Testis (tissue), 3 donors: ENCODE data around the gene CCR6. TPM values are rescaled to one million over a fixed set of nuclear protein-coding genes. Genes with fewer than 3 reads are reported as not detected.
"Not testable (repeated sequence)": the region's sequence is repeated elsewhere in the genome, so short reads cannot be mapped to it uniquely, and the experiment has no call there.

Source experiments
- DNase-seq: peaks from one replicate; pipeline ENCODE4 v3.0.0-alpha.2; 2019
- H3K27ac ChIP-seq, 2 donors: fragments of 200-600 bp; sonication (generic); one replicate each; pipeline ENCODE4 v1.5.1; 2019
- H3K27me3 ChIP-seq: fragments of 200-600 bp; sonication (generic); one replicate; pipeline ENCODE4 v1.5.1; 2019
- H3K36me3 ChIP-seq: fragments of 200-600 bp; sonication (generic); one replicate; pipeline ENCODE4 v1.5.1; 2017; ENCODE audit warnings: low read depth; ENCODE audit errors: missing control alignments
- H3K4me1 ChIP-seq: fragments of 200-600 bp; sonication (generic); one replicate; pipeline ENCODE4 v1.5.1; 2019
- H3K4me3 ChIP-seq, 2 donors: fragments of 200-600 bp; sonication (generic); one replicate each; pipeline ENCODE4 v1.5.1; 2017 to 2019
- H3K9me3 ChIP-seq: fragments of 200-600 bp; sonication (generic); one replicate; pipeline ENCODE4 v1.5.1; 2017
- CTCF ChIP-seq, 3 experiments: fragments of 450-650 bp in 2 of 3; fragments of 200-600 bp in 1 of 3; sonication (generic) in 1 of 3; IDR thresholded peaks; one replicate each; pipeline ENCODE4 v1.5.1; 2016 to 2019; ENCODE audit warnings: antibody characterized with exemption in 3 of 3, mild to moderate bottlenecking in 2 of 3, moderate library complexity in 1 of 3
- POLR2A ChIP-seq: fragments of 450-650 bp; IDR thresholded peaks from one replicate; pipeline ENCODE4 v1.6.1; 2017; ENCODE audit warnings: antibody characterized with exemption, mild to moderate bottlenecking, moderate library complexity
- WGBS, 2 donors: methylation state at CpG; one replicate each; pipeline ENCODE4 v1.1.5; 2018; 5-methylcytosine and 5-hydroxymethylcytosine counted together
- intact Hi-C: fragments of 100-400 bp; cut with DNase I; formaldehyde crosslinking; loops from one replicate; pipeline ENCODE4 v1.15.1; 2023; ENCODE audit warnings: low total_unique reads
- polyA plus RNA-seq: library from polyadenylated mRNA; stranded (reverse); fragments of 350-450 nt; fragmentation: Illumina TruSeq; extraction: RNeasy Lipid Tissue Mini Kit (QIAGEN cat#74804); gene quantifications from one replicate; pipeline ENCODE4 v1.2.3, GENCODE V29; 2014; ENCODE audit warnings: low read depth, low replicate concordance; ENCODE audit not compliant: insufficient read depth
- total RNA-seq, 2 donors: library from RNA; depleted of rRNA; stranded (reverse); fragments of >200 nt; gene quantifications; one replicate each; pipeline ENCODE4 v1.2.3, GENCODE V29; 2016

Gene CCR6
- total and polyA plus RNA-seq, 3 donors from 2014 or later: 0.87 to 5.3 TPM; not detected in 1

- H3K36me3 ChIP-seq: no peaks in the 10 kb centered on the region
- no peak for DNase-seq
- no peaks in the 10 kb centered on the region for H3K4me1 ChIP-seq
- 86 to 96% methylated on average over 2 of the region's 2 CpGs for WGBS, 2 donors
- TF ChIP-seq CTCF (IDR thresholded peaks at IDR 0.05) (no peak), POLR2A (no peak)
- no peak overlapping the region for H3K27ac ChIP-seq
- intact Hi-C loops: no loop called here
- no peak overlapping the region for H3K4me3 ChIP-seq
- no peaks in the 10 kb centered on the region for H3K27me3 ChIP-seq
- H3K9me3 ChIP-seq: no peaks in the 10 kb centered on the region
Observed at GRCh38 chr6:167165858-167166471, 43.1 kb downstream of the CCR6 start.

GRCh38 chr6:167167699-167168098, 44.8 kb downstream of the CCR6 start:
- H3K4me1 ChIP-seq, H3K27ac ChIP-seq, H3K27me3 ChIP-seq, H3K9me3 ChIP-seq, H3K4me3 ChIP-seq, H3K36me3 ChIP-seq, intact Hi-C loops, DNase-seq: not testable (repeated sequence)
- WGBS, 2 donors: 87% methylated on average over 10 of the region's 10 CpGs; no CpG with 5 or more reads in 1 of the 2 donors

- WGBS, 2 donors: 70 to 71% methylated on average over 13 to 15 of the region's 16 CpGs
- intact Hi-C loops: not testable (repeated sequence)
Observed at GRCh38 chr6:167168296-167168695, 45.4 kb downstream of the CCR6 start.

GRCh38 chr6:167169867-167170266, 47.0 kb downstream of the CCR6 start:
- H3K9me3 ChIP-seq, H3K36me3 ChIP-seq, H3K27ac ChIP-seq, H3K27me3 ChIP-seq, intact Hi-C loops, H3K4me1 ChIP-seq, DNase-seq, H3K4me3 ChIP-seq: not testable (repeated sequence)
- WGBS, 2 donors: 80 to 100% methylated on average over 1 to 3 of the region's 13 CpGs

More at GRCh38 chr6:167168296-167168695, 45.4 kb downstream of the CCR6 start:
- H3K36me3 ChIP-seq, H3K27me3 ChIP-seq, H3K4me3 ChIP-seq, H3K4me1 ChIP-seq, H3K27ac ChIP-seq, DNase-seq, H3K9me3 ChIP-seq: not testable (repeated sequence)

GRCh38 chr6:167171300-167171699, 48.4 kb downstream of the CCR6 start:
- H3K36me3 ChIP-seq, H3K4me1 ChIP-seq, H3K27me3 ChIP-seq, H3K27ac ChIP-seq, H3K4me3 ChIP-seq, DNase-seq, H3K9me3 ChIP-seq, intact Hi-C loops: not testable (repeated sequence)
- 91 to 94% methylated on average over 11 of the region's 11 CpGs for WGBS, 2 donors

GRCh38 chr6:167172011-167172410, 49.1 kb downstream of the CCR6 start:
- WGBS, 2 donors: 83 to 89% methylated on average over 7 to 12 of the region's 13 CpGs

GRCh38 chr6:167177271-167177670, 54.4 kb downstream of the CCR6 start:
- intact Hi-C loops, H3K27ac ChIP-seq, H3K27me3 ChIP-seq, H3K36me3 ChIP-seq, H3K4me1 ChIP-seq, DNase-seq, H3K4me3 ChIP-seq, H3K9me3 ChIP-seq: not testable (repeated sequence)
- WGBS, 2 donors: 79 to 87% methylated on average over 3 to 8 of the region's 14 CpGs

More at GRCh38 chr6:167172011-167172410, 49.1 kb downstream of the CCR6 start:
- H3K27ac ChIP-seq, H3K9me3 ChIP-seq, H3K4me3 ChIP-seq, H3K36me3 ChIP-seq, intact Hi-C loops, H3K4me1 ChIP-seq, H3K27me3 ChIP-seq, DNase-seq: not testable (repeated sequence)

- H3K9me3 ChIP-seq, H3K4me1 ChIP-seq, H3K4me3 ChIP-seq, intact Hi-C loops, H3K36me3 ChIP-seq, H3K27me3 ChIP-seq, H3K27ac ChIP-seq, DNase-seq: not testable (repeated sequence)
- 84% methylated on average over 16 of the region's 31 CpGs; no CpG with 5 or more reads in 1 of the 2 donors for WGBS, 2 donors
Observed at GRCh38 chr6:167178896-167179655, 56.2 kb downstream of the CCR6 start.

GRCh38 chr6:167180086-167180485, 57.2 kb downstream of the CCR6 start:
- H3K9me3 ChIP-seq, DNase-seq, H3K4me1 ChIP-seq, H3K36me3 ChIP-seq, H3K27ac ChIP-seq, intact Hi-C loops, H3K27me3 ChIP-seq, H3K4me3 ChIP-seq: not testable (repeated sequence)
- 90 to 100% methylated on average over 1 to 5 of the region's 8 CpGs for WGBS, 2 donors

- H3K27me3 ChIP-seq, H3K9me3 ChIP-seq, H3K27ac ChIP-seq, DNase-seq, H3K4me3 ChIP-seq, H3K36me3 ChIP-seq, H3K4me1 ChIP-seq, intact Hi-C loops: not testable (repeated sequence)
- WGBS, 2 donors: no CpG with 5 or more reads among the region's 6 CpGs
Observed at GRCh38 chr6:167181351-167181750, 58.5 kb downstream of the CCR6 start.
